HepG2 (cell line): ENCODE results near the gene SIAH2. TPM values are rescaled to one million over a fixed set of nuclear protein-coding genes. Genes with fewer than 3 reads are reported as not detected.

Source experiments
- CBX5 ChIP-seq: sonication (generic); formaldehyde crosslinking; IDR thresholded peaks from 2 replicates; pipeline ENCODE4 v1.4.0; 2020; ENCODE audit warnings: missing genetic modification reagents, borderline replicate concordance
- CSRNP2 ChIP-seq: sonication (generic); formaldehyde crosslinking; conservative IDR thresholded peaks from 2 replicates; pipeline ENCODE4 v1.8.0; 2022; ENCODE audit warnings: low read depth, missing genetic modification reagents
- E2F2 ChIP-seq: sonication (generic); formaldehyde crosslinking; IDR thresholded peaks from 2 replicates; pipeline ENCODE4 v1.4.0; 2020; ENCODE audit warnings: missing genetic modification reagents, borderline replicate concordance
- ESRRA ChIP-seq: sonication (generic); formaldehyde crosslinking; IDR thresholded peaks from 2 replicates; pipeline ENCODE4 v1.5.1; 2020; ENCODE audit warnings: mild to moderate bottlenecking, low read depth, missing genetic modification reagents
- FOXA3 ChIP-seq: IDR thresholded peaks from 2 replicates; pipeline ENCODE4 v1.6.1; 2016; ENCODE audit warnings: missing genetic modification reagents, missing compliant biosample characterization
- IRF2 ChIP-seq: IDR thresholded peaks from 2 replicates; pipeline ENCODE4 v1.6.1; 2018; ENCODE audit warnings: missing genetic modification reagents, missing compliant biosample characterization
- KDM6A ChIP-seq: IDR thresholded peaks from 2 replicates; pipeline ENCODE4 v1.6.1; 2016; ENCODE audit warnings: low read depth
- MED1 ChIP-seq: sonication (generic); formaldehyde crosslinking; IDR thresholded peaks from 2 replicates; pipeline ENCODE4 v1.4.0; 2020; ENCODE audit warnings: missing genetic modification reagents
- MED13 ChIP-seq: sonication (generic); formaldehyde crosslinking; IDR thresholded peaks from 2 replicates; pipeline ENCODE4 v1.5.0; 2020; ENCODE audit warnings: missing genetic modification reagents
- RAD51 ChIP-seq: fragments of 450-650 bp; IDR thresholded peaks from 2 replicates; pipeline ENCODE4 v1.6.1; 2016; ENCODE audit warnings: borderline replicate concordance
- RCOR2 ChIP-seq: IDR thresholded peaks from 2 replicates; pipeline ENCODE4 v1.6.1; 2016; ENCODE audit warnings: missing biosample characterization, missing genetic modification reagents
- TGIF2 ChIP-seq: IDR thresholded peaks from 2 replicates; pipeline ENCODE4 v1.6.1; 2016; ENCODE audit warnings: control low read depth, missing compliant biosample characterization
- ZNF451 ChIP-seq: sonication (generic); formaldehyde crosslinking; IDR thresholded peaks from 2 replicates; pipeline ENCODE4 v1.5.0; 2020; ENCODE audit warnings: mild to moderate bottlenecking, missing genetic modification reagents
- polyA plus RNA-seq, 8 experiments: library from polyadenylated mRNA; depleted of rRNA in 3 of 8; stranded (reverse) in 7 of 8; unstranded in 1 of 8; fragments of >200 nt; fragmentation: Illumina TruSeq in 4 of 8; extraction: Trizol in 4 of 8; gene quantifications; 2 replicates each; pipeline versions ENCODE4 v1.2.1 to v1.2.3, GENCODE V29; 2011 to 2016; ENCODE audit warnings: low read depth in 4 of 8, missing spikeins in 1 of 8, mixed read lengths in 1 of 8; ENCODE audit not compliant: insufficient read depth in 1 of 8
- total RNA-seq, 5 experiments: library from RNA; depleted of rRNA; stranded (reverse); fragments of >200 nt; fragmentation: Illumina TruSeq; extraction: Trizol; gene quantifications; 2 replicates each; pipeline ENCODE4 v1.2.3, GENCODE V29; 2016; ENCODE audit warnings: low read depth in 1 of 5
- TF ChIP-seq, protein P1 (sequence below): sonication (generic); formaldehyde crosslinking; IDR thresholded peaks from 2 replicates; pipeline ENCODE4 v1.5.0; 2020; ENCODE audit warnings: missing genetic modification reagents
- TF ChIP-seq, protein P2 (sequence below): sonication (generic); formaldehyde crosslinking; conservative IDR thresholded peaks from 2 replicates; pipeline ENCODE4 v1.4.0; 2020; ENCODE audit warnings: mild to moderate bottlenecking, missing genetic modification reagents, moderate library complexity
- TF ChIP-seq, protein P3 (sequence below): sonication (generic); formaldehyde crosslinking; IDR thresholded peaks from 2 replicates; pipeline ENCODE4 v1.4.0; 2020; ENCODE audit warnings: missing genetic modification reagents
- TF ChIP-seq, protein P4 (sequence below): IDR thresholded peaks from 2 replicates; pipeline ENCODE4 v1.6.1; 2016; ENCODE audit warnings: missing compliant biosample characterization, missing genetic modification reagents, borderline replicate concordance

The SIAH2 gene
- total and polyA plus RNA-seq, 2 of the 13 experiments (the other 11 are each of a cell fraction or from before 2014, with no cell fraction given), result 71.8 to 117 TPM

DNA sequence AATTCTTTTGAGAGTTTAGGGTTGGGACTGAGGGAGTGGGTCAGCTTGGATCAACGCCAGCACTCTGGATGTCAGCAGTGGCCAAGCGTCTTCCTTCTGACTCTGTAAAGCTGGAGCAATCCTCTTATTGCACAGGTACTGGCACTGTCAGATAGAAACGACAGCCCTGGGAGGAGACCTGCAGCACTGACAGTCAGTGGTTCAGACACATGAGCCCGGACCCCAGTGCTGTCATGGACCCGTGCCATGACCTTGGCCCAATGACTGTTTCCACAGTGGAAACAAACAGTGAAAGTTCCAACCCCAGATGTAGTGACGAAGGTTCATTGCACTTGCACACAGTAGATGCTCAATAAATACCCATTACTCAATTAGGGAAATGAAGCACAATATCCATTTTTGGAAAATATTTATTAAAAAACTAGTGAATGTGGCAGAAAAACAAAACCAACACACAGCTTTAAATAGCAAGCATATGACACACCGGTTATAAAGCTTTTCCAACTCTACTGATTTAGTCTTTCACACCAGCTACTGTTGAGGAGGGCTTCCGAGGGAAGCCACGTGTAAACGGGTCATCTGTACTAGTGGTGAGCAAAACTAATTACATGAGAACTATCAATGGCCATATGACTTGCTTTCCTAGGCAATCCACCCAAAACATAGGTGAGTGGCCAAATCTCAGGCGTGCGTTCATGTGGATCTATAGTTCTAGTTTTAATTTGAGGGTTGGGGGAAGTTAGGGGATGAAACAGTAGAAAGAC is 22.1 kb downstream of the SIAH2 start (continued):
- TF ChIP-seq, protein P1, sequence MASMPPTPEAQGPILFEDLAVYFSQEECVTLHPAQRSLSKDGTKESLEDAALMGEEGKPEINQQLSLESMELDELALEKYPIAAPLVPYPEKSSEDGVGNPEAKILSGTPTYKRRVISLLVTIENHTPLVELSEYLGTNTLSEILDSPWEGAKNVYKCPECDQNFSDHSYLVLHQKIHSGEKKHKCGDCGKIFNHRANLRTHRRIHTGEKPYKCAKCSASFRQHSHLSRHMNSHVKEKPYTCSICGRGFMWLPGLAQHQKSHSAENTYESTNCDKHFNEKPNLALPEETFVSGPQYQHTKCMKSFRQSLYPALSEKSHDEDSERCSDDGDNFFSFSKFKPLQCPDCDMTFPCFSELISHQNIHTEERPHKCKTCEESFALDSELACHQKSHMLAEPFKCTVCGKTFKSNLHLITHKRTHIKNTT, result no peak
- TF ChIP-seq RCOR2, result peak; percentile 96
- no peak for TF ChIP-seq RAD51
- TF ChIP-seq, protein P2, sequence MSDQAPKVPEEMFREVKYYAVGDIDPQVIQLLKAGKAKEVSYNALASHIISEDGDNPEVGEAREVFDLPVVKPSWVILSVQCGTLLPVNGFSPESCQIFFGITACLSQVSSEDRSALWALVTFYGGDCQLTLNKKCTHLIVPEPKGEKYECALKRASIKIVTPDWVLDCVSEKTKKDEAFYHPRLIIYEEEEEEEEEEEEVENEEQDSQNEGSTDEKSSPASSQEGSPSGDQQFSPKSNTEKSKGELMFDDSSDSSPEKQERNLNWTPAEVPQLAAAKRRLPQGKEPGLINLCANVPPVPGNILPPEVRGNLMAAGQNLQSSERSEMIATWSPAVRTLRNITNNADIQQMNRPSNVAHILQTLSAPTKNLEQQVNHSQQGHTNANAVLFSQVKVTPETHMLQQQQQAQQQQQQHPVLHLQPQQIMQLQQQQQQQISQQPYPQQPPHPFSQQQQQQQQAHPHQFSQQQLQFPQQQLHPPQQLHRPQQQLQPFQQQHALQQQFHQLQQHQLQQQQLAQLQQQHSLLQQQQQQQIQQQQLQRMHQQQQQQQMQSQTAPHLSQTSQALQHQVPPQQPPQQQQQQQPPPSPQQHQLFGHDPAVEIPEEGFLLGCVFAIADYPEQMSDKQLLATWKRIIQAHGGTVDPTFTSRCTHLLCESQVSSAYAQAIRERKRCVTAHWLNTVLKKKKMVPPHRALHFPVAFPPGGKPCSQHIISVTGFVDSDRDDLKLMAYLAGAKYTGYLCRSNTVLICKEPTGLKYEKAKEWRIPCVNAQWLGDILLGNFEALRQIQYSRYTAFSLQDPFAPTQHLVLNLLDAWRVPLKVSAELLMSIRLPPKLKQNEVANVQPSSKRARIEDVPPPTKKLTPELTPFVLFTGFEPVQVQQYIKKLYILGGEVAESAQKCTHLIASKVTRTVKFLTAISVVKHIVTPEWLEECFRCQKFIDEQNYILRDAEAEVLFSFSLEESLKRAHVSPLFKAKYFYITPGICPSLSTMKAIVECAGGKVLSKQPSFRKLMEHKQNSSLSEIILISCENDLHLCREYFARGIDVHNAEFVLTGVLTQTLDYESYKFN (CRISPR knock-in tag), result peak; percentile 84
- TF ChIP-seq FOXA3 (CRISPR knock-in tag), result peak; percentile 82
- TF ChIP-seq, protein P3, sequence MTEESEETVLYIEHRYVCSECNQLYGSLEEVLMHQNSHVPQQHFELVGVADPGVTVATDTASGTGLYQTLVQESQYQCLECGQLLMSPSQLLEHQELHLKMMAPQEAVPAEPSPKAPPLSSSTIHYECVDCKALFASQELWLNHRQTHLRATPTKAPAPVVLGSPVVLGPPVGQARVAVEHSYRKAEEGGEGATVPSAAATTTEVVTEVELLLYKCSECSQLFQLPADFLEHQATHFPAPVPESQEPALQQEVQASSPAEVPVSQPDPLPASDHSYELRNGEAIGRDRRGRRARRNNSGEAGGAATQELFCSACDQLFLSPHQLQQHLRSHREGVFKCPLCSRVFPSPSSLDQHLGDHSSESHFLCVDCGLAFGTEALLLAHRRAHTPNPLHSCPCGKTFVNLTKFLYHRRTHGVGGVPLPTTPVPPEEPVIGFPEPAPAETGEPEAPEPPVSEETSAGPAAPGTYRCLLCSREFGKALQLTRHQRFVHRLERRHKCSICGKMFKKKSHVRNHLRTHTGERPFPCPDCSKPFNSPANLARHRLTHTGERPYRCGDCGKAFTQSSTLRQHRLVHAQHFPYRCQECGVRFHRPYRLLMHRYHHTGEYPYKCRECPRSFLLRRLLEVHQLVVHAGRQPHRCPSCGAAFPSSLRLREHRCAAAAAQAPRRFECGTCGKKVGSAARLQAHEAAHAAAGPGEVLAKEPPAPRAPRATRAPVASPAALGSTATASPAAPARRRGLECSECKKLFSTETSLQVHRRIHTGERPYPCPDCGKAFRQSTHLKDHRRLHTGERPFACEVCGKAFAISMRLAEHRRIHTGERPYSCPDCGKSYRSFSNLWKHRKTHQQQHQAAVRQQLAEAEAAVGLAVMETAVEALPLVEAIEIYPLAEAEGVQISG (CRISPR knock-in tag), result peak; percentile 65
- TF ChIP-seq ESRRA (CRISPR knock-in tag), result peak; percentile 94
- TF ChIP-seq KDM6A (CRISPR knock-in tag), result peak; percentile 14; the same call in 1 of the 2 replicates
- peak; percentile 79; the same call in 1 of the 2 replicates for TF ChIP-seq IRF2 (CRISPR knock-in tag)
- TF ChIP-seq E2F2 (CRISPR knock-in tag), result no peak
- no peak; the same call in 1 of the 2 replicates for TF ChIP-seq CSRNP2 (CRISPR knock-in tag)
- TF ChIP-seq ZNF451 (CRISPR knock-in tag), result no peak
- TF ChIP-seq MED13 (CRISPR knock-in tag), result peak; percentile 64; the same call in 1 of the 2 replicates
- TF ChIP-seq TGIF2 (CRISPR knock-in tag), result peak; percentile 90
- peak; percentile 63; the same call in 1 of the 2 replicates for TF ChIP-seq CBX5 (CRISPR knock-in tag)
- TF ChIP-seq, protein P4, sequence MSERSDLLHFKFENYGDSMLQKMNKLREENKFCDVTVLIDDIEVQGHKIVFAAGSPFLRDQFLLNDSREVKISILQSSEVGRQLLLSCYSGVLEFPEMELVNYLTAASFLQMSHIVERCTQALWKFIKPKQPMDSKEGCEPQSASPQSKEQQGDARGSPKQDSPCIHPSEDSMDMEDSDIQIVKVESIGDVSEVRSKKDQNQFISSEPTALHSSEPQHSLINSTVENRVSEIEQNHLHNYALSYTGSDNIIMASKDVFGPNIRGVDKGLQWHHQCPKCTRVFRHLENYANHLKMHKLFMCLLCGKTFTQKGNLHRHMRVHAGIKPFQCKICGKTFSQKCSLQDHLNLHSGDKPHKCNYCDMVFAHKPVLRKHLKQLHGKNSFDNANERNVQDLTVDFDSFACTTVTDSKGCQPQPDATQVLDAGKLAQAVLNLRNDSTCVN, result 0 out of 2 replicates have a peak, but pooled peaks have one; percentile 42
- peak; percentile 94 for TF ChIP-seq MED1
